Measurements from ENCODE around the gene ATOSB.

Gene ATOSB

GRCh38 chr9:35079426-35080341 lies 36.0 kb downstream of the ATOSB start, which contains the start of gene FANCG:
Gene FANCG, minus strand, starts transcription at chr9:35079942. Its CDS starts 418 bp downstream, at chr9:35079524.
- DNase-seq = peak; percentile 81

- DNase-seq = no peak
Observed at GRCh38 chr9:35079041-35079425, 36.6 kb downstream of the ATOSB start.

- DNase-seq = no peak
Observed at GRCh38 chr9:35078066-35078465, 37.6 kb downstream of the ATOSB start.

GRCh38 chr9:35076848-35077247 lies 38.8 kb downstream of the ATOSB start:
- no peak for DNase-seq

GRCh38 chr9:35075358-35075757 lies 40.3 kb downstream of the ATOSB start:
- no peak for DNase-seq

- no peak for DNase-seq
Observed at GRCh38 chr9:35074791-35075190, 40.9 kb downstream of the ATOSB start.

- DNase-seq = no peak
Observed at GRCh38 chr9:35074141-35074540, 41.5 kb downstream of the ATOSB start.

GRCh38 chr9:35073279-35073612 lies 42.4 kb downstream of the ATOSB start:
- DNase-seq = no peak

GRCh38 chr9:35072461-35073278 lies 43.0 kb downstream of the ATOSB start, which contains the start of gene VCP:
Gene VCP, minus strand, starts transcription at chr9:35072625. Its CDS starts 272 bp downstream, at chr9:35072353.
- DNase-seq = peak; percentile 89

GRCh38 chr9:35071814-35072460 lies 43.7 kb downstream of the ATOSB start:
- DNase-seq = no peak

GRCh38 chr9:35070823-35071813 lies 44.5 kb downstream of the ATOSB start:
- no peak for DNase-seq

GRCh38 chr9:35069020-35069419 lies 46.6 kb downstream of the ATOSB start:
- DNase-seq = no peak

- no peak for DNase-seq
Observed at GRCh38 chr9:35067056-35067455, 48.6 kb downstream of the ATOSB start.

- no peak for DNase-seq
Observed at GRCh38 chr9:35060548-35061207, 55.0 kb downstream of the ATOSB start.

GRCh38 chr9:35059438-35059837 lies 56.2 kb downstream of the ATOSB start:
- DNase-seq = no peak

- DNase-seq = no peak
Observed at GRCh38 chr9:35057271-35057620, 58.4 kb downstream of the ATOSB start.

- DNase-seq = no peak
Observed at GRCh38 chr9:35056571-35057270, 58.9 kb downstream of the ATOSB start.

- DNase-seq = no peak
Observed at GRCh38 chr9:35054871-35055644, 60.6 kb downstream of the ATOSB start.

- DNase-seq = no peak
Observed at GRCh38 chr9:35054185-35054835, 61.4 kb downstream of the ATOSB start.
